K562 (cell line): Measurements from ENCODE around the gene ICAM3. TPM values are rescaled to one million over a fixed set of nuclear protein-coding genes. Genes with fewer than 3 reads are reported as not detected.

Experiments
- DDX20 ChIP-seq: fragments of 450-650 bp; IDR thresholded peaks from 2 replicates; pipeline ENCODE4 v1.6.1; 2016; ENCODE audit warnings: missing genetic modification characterization, low read depth, mild to moderate bottlenecking, missing compliant biosample characterization, moderate library complexity
- DMBX1 ChIP-seq: fragments of 250-450 bp; sonication (Bioruptor Pico); IDR thresholded peaks from 2 replicates; pipeline ENCODE4 v1.8.0; 2022; ENCODE audit warnings: inconsistent platforms, mild to moderate bottlenecking, moderate library complexity, borderline replicate concordance
- EP300 ChIP-seq: IDR thresholded peaks from 2 replicates; pipeline ENCODE4 v1.6.1; 2012; ENCODE audit warnings: low read length, improper control_type of control experiment
- FUS ChIP-seq: fragments of 200-400 bp; formaldehyde crosslinking; optimal IDR thresholded peaks from 2 replicates; pipeline ENCODE3; 2017; ENCODE audit warnings: low read depth, low read length
- HLTF ChIP-seq: fragments of 450-650 bp; IDR thresholded peaks from 2 replicates; pipeline ENCODE4 v1.6.1; 2016
- PML ChIP-seq: IDR thresholded peaks from 2 replicates; pipeline ENCODE4 v1.6.1; 2012; ENCODE audit warnings: low read length, inconsistent platforms
- RUNX1 ChIP-seq: sonication (generic); IDR thresholded peaks from 2 replicates; pipeline ENCODE4 v1.6.1; 2016; ENCODE audit warnings: antibody characterized with exemption, low read depth
- SAP30 ChIP-seq: fragments of 200-600 bp; sonication (generic); IDR thresholded peaks from 2 replicates; pipeline ENCODE4 v1.6.1; 2012; ENCODE audit warnings: borderline replicate concordance, low read depth, mild to moderate bottlenecking, moderate library complexity, low read length, control low read depth, inconsistent platforms; ENCODE audit not compliant: insufficient read depth, poor library complexity, severe bottlenecking
- ZBTB7A ChIP-seq: IDR thresholded peaks from 2 replicates; pipeline ENCODE4 v1.6.1; 2011; ENCODE audit warnings: low read depth, mild to moderate bottlenecking, low read length, moderate library complexity, borderline replicate concordance; ENCODE audit not compliant: control insufficient read depth
- ZC3H8 ChIP-seq: fragments of 450-650 bp; IDR thresholded peaks from 2 replicates; pipeline ENCODE4 v1.6.1; 2017
- ZNF174 ChIP-seq: fragments of 250-450 bp; sonication (Bioruptor Pico); IDR thresholded peaks from 2 replicates; pipeline ENCODE4 v1.4.0; 2020; ENCODE audit warnings: mild to moderate bottlenecking
- ZNF347 ChIP-seq: fragments of 450-650 bp; formaldehyde crosslinking; IDR thresholded peaks from 2 replicates; pipeline ENCODE4 v1.4.0; 2020; ENCODE audit warnings: low read depth, mild to moderate bottlenecking, moderate library complexity
- ZNF717 ChIP-seq: fragments of 250-450 bp; sonication (Bioruptor Pico); IDR thresholded peaks from 2 replicates; pipeline ENCODE4 v1.5.0; 2021
- polyA plus RNA-seq, 8 experiments: library from polyadenylated mRNA; depleted of rRNA in 4 of 8; stranded (reverse) in 5 of 8; unstranded in 3 of 8; fragments of >200 nt; fragmentation: Nextera tagmentation in 2 of 8; fragmentation: Illumina TruSeq in 1 of 8; extraction: Ambion mirVana in 2 of 8; extraction: Trizol in 1 of 8; gene quantifications; 2 replicates each; pipeline versions ENCODE4 v1.2.1 to v1.2.3, GENCODE V29; 2011 to 2014; ENCODE audit warnings: inconsistent platforms in 1 of 8, missing spikeins in 1 of 8
- total RNA-seq, 7 experiments: library from RNA; depleted of rRNA in 6 of 7; stranded (reverse); fragments of >200 nt in 6 of 7; fragmentation: Illumina TruSeq in 2 of 7; extraction: Trizol in 2 of 7; gene quantifications; 2 replicates each; pipeline versions ENCODE4 v1.2.1 to v1.2.3, GENCODE V29; 2011 to 2021; ENCODE audit warnings: low replicate concordance in 1 of 7
- TF ChIP-seq, protein P1 (sequence below): IDR thresholded peaks from 2 replicates; pipeline ENCODE4 v1.6.1; 2011; ENCODE audit warnings: borderline replicate concordance, low read depth, mild to moderate bottlenecking, moderate library complexity, low read length; ENCODE audit not compliant: insufficient read depth, poor library complexity, severe bottlenecking
- TF ChIP-seq, protein P2 (sequence below): fragments of 250-450 bp; sonication (Bioruptor Pico); IDR thresholded peaks from 2 replicates; pipeline ENCODE4 v1.5.0; 2021; ENCODE audit warnings: mild to moderate bottlenecking, moderate library complexity
- TF ChIP-seq, protein P3 (sequence below): fragments of 150-350 bp; conservative IDR thresholded peaks from 2 replicates; pipeline ENCODE4 v1.6.1; 2014; ENCODE audit warnings: low read length
- TF ChIP-seq, protein P4 (sequence below): sonication (generic); formaldehyde crosslinking; IDR thresholded peaks from 2 replicates; pipeline ENCODE4 v1.8.0; 2022; ENCODE audit warnings: mild to moderate bottlenecking, missing genetic modification reagents

ICAM3 gene
- total and polyA plus RNA-seq, 9 of the 15 experiments (the other 6 are each of a cell fraction or from before 2014, with no cell fraction given), result 6.5 to 39.5 (median 24.2) TPM

DNA sequence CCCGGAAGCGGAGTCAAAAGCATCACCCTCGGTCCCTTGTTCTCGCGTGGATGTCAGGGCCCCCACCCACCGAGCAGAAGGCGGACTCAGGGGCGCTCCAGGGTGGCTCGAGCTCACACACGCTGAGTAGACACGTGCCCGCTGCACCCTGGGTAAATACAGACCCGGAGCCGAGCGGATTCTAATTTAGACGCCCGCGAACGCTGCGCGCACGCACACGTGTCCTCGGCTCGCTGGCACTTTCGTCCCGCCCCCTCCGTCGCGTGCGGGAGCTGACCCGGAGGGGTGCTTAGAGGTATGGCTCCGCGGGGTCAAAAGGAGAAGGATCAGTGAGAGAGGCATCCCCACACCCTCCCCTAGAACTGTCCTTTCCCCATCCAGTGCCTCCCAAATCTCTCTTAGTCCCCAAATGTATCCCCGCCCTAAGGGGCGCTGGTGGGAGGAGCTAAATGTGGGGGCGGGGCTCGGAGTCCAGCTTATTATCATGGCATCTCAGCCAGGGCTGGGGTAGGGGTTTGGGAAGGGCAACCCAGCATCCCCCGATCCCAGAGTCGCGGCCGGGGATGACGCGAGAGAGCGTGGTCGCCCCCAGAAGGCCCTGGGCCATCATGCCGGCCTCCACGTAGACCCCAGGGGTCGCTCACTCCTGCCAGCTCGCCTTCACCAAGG is 50.1 kb downstream of the ICAM3 start (continued):
- TF ChIP-seq, protein P1, sequence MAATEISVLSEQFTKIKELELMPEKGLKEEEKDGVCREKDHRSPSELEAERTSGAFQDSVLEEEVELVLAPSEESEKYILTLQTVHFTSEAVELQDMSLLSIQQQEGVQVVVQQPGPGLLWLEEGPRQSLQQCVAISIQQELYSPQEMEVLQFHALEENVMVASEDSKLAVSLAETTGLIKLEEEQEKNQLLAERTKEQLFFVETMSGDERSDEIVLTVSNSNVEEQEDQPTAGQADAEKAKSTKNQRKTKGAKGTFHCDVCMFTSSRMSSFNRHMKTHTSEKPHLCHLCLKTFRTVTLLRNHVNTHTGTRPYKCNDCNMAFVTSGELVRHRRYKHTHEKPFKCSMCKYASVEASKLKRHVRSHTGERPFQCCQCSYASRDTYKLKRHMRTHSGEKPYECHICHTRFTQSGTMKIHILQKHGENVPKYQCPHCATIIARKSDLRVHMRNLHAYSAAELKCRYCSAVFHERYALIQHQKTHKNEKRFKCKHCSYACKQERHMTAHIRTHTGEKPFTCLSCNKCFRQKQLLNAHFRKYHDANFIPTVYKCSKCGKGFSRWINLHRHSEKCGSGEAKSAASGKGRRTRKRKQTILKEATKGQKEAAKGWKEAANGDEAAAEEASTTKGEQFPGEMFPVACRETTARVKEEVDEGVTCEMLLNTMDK, result peak; percentile 34
- TF ChIP-seq ZNF174 (no peak), DDX20 (tag) (no peak), DMBX1 (no peak), SAP30 (peak; percentile 96), FUS (no peak), RUNX1 (no peak), ZBTB7A (peak; percentile 93), EP300 (no peak; the same call in 1 of the 2 replicates), ZC3H8 (no peak), ZNF717 (CRISPR knock-in tag) (no peak), PML (no peak), ZNF347 (CRISPR knock-in tag) (no peak), HLTF (no peak)
- TF ChIP-seq, protein P2, sequence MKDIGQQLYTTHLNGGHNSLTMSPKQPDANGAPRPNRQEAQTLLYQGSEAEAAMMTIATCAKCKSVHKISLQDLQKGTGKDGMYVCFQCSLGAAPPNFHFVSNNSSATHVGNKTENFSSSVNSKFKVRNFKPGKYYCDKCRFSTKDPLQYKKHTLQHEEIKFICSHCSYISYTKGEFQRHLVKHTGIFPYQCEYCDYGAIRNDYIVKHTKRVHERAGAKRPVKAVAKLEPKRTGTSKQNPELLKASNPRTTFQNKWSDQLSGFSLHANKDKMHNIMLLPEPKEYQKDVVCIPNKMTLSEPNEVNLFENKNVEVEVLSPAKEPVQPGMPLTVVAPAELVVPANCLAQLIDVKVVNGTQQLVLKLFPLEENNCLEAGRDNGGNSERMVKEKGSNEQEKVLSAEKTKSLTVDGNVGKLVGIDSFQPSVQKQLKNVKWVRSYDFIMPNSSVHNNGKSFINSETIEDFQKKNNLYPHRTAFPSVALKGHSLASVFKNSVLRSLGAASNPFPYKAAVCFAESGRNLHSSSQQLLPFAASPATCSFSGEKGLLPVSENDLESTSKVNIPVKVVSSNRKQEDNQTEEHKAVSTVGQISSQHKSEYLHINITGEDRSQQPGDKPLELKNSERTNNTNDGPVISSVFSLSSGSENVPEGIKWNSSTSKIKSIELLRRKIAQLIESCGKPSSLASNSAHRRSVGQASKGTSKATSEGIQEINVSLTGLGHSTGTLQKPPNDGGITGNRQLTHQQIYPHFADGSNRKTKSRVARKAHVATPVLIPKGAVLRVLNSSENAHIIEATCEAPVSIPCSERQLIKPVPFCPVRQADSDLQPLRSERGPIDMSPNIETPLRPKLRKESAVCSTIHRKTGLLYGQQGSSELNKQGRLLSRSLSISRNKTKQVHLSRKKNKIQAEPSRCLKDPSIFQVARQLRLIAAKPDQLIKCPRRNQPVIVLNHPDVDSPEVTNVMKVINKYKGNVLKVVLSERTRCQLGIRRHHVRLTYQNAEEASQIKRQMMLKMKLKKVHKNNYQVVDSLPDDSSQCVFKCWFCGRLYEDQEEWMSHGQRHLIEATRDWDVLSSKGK, result no peak
- TF ChIP-seq, protein P3, sequence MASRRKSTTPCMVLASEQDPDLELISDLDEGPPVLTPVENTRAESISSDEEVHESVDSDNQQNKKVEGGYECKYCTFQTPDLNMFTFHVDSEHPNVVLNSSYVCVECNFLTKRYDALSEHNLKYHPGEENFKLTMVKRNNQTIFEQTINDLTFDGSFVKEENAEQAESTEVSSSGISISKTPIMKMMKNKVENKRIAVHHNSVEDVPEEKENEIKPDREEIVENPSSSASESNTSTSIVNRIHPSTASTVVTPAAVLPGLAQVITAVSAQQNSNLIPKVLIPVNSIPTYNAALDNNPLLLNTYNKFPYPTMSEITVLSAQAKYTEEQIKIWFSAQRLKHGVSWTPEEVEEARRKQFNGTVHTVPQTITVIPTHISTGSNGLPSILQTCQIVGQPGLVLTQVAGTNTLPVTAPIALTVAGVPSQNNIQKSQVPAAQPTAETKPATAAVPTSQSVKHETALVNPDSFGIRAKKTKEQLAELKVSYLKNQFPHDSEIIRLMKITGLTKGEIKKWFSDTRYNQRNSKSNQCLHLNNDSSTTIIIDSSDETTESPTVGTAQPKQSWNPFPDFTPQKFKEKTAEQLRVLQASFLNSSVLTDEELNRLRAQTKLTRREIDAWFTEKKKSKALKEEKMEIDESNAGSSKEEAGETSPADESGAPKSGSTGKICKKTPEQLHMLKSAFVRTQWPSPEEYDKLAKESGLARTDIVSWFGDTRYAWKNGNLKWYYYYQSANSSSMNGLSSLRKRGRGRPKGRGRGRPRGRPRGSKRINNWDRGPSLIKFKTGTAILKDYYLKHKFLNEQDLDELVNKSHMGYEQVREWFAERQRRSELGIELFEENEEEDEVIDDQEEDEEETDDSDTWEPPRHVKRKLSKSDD, result 0 out of 2 replicates have a peak, but pooled peaks have one; percentile 48
- TF ChIP-seq, protein P4, sequence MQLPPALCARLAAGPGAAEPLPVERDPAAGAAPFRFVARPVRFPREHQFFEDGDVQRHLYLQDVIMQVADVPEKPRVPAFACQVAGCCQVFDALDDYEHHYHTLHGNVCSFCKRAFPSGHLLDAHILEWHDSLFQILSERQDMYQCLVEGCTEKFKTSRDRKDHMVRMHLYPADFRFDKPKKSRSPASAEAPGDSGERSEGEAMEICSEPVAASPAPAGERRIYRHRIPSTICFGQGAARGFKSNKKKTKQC (CRISPR knock-in tag), result peak; percentile 64; the same call in 1 of the 2 replicates
